ENCODE measurements around the gene HLA-E.
A peak's percentile ranks its signal among the peaks of the same experiment; 100 is the strongest.

- no peak for TF ChIP-seq POLR2A (IDR thresholded peaks at IDR 0.05; ENCODE audit: low read depth, low read length)
- peak; percentile 41 for TF ChIP-seq POLR2AphosphoS5 (IDR thresholded peaks at IDR 0.05; ENCODE audit: low read depth, low read length)
Observed at GRCh38 chr6:30491991-30492952, 3.0 kb downstream of the HLA-E start.

Data from GM12892 (cell line).